GM12801 (cell line): ENCODE results near the gene PICALM.

Source experiments
- TF ChIP-seq, protein P1 (sequence below): IDR thresholded peaks from one replicate; pipeline ENCODE4 v1.5.1; 2011; ENCODE audit warnings: control low read depth; ENCODE audit not compliant: insufficient read length; ENCODE audit errors: extremely low read depth

The PICALM gene

DNA sequence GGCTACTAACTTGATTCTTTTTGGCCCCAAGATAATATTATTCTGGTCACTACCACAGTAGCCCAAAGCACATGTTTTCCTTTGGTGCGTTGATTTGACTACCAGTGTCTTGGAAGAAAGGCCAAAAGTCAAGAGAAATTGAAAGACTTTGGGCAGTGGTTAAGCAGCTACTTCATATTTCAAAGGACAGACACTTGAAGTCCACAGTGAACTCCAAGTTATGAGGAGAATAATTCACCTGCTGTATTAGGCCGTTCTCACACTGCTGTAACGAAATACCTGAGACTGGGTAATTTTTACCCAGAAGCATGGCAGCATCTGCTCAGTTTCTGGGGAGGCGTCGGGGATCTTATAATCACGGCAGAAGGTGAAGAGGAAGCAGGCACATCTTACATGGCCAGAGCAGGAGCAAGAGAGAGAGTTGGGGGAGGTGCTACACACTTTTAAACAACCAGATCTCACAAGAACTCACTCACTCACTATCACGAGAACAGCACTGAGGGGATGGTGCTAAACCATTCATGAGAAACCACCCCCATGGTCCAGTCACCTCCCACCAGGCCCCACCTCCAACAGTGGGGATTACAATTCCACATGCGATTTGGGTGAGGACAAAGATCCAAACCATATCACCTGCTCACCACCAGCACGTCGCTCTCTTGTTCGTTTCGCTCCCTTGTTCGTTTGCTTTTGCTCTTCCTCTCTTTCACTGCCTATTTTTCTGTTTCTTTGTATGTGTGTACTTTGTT lies 40.2 kb upstream of the PICALM start:
- TF ChIP-seq, protein P1, sequence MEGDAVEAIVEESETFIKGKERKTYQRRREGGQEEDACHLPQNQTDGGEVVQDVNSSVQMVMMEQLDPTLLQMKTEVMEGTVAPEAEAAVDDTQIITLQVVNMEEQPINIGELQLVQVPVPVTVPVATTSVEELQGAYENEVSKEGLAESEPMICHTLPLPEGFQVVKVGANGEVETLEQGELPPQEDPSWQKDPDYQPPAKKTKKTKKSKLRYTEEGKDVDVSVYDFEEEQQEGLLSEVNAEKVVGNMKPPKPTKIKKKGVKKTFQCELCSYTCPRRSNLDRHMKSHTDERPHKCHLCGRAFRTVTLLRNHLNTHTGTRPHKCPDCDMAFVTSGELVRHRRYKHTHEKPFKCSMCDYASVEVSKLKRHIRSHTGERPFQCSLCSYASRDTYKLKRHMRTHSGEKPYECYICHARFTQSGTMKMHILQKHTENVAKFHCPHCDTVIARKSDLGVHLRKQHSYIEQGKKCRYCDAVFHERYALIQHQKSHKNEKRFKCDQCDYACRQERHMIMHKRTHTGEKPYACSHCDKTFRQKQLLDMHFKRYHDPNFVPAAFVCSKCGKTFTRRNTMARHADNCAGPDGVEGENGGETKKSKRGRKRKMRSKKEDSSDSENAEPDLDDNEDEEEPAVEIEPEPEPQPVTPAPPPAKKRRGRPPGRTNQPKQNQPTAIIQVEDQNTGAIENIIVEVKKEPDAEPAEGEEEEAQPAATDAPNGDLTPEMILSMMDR = no peak

DNA sequence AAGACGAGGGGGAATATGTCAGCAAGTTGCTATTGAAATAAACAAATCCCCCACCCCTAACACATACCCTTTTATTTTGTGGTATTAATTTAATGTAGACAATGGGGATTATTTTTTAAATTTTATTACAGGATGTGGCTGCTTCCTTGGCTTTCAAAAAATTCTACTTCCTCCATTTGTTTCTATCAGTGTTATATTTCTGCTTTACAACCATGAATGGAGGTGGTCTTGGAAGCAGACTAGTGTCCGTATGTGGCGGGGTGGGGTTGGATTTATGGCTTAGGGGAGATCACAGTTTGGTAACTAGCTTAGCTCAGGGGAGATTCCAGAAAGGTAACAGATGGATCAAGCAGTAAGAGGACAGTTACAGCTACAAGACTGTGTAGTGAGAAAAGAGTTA lies 39.3 kb upstream of the PICALM start:
- TF ChIP-seq, protein P1 = no peak

DNA sequence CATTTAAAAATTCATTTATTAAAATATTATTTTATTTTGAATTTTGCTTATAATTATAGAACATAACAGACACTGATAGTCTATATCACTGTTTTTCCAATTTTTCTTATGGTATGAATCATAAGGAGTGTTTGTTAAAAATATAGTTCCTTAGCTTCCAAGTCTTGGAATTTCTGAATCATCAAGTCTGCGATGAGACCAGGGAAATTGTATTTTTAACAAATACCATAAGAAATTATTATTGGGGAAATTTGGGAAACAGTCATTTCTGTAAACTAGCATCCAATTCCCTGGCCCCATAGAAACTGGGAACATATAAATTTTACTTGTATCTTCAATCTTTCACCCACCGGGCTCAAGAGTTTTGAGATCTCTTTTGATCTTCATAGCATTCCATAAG lies 38.0 kb upstream of the PICALM start:
- TF ChIP-seq, protein P1 = no peak

DNA sequence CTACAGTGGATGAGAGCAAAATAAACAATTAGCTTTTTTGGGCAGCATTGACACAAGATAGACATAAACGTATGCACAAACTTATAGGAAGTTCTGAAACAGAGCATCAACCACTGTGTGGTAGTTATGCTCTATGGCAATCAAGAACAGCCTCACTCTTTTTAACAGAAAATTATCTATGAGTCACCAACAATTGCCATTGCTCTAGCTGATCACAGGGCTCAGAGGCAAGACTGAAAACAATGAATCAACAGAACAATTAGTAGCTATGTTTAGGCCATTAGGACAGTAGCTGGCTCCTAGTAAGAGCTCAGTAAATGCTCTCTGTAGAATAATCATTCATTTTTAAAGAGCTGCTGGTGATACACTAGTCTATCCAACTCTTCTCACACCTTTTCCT lies 34.9 kb upstream of the PICALM start:
- TF ChIP-seq, protein P1 = no peak

DNA sequence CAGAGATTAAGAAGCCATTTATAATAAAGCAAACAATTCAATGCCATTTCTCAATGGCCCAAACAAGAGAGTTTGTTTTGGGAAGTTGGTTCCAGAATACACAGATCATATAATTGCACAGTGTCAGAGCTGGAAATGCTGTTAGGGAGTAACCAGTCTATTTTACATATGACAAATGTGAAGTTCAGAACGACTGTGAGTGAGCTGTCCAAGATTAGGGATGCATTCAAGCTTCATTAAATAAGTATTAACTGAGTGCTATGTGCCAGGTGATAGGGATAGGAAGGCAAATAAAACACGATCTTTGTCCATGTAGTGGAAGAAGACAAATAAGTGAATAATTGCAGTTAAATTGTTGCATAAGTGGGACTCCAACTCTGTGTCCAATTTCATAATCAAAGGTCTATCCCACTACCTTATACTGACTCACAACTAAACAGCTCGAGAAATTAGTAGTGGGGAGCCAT lies 33.1 kb upstream of the PICALM start:
- TF ChIP-seq, protein P1 = no peak

DNA sequence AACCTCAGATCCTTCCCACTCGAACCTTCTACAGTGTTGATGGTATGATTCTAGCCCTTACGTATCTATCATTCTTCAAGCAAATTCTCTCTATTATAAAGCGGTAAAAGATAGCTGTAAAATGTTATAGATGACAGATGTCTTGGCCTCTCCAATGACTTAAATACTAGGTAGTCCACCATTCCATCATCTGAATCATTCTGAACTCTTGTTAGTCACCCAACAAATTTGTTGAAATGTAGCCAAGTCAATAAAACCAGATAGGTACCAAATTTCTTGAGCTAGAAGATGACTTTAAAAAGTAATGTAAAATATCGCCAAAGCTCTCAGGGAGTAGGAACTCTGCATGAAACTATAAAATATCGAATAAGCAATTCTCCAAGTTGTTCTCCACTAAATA lies 32.6 kb upstream of the PICALM start:
- TF ChIP-seq, protein P1 = no peak

DNA sequence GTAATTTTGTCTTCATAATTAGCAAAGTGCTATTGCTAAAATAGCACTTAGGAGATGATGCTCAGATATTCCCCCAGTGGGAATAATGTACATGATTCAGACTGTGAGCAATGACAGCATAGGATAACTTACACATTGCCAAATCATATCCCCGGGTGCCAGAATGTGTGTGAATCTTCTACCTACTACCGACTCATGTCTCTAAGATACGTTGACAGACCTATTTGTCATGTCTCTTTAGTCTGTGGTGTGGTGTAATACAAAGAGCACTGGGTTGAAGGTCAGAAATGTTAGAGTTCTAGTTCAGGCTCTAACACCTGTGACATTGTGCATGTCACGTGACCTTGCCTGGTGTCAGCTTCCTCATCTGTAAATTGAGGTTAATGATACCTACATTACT lies 31.0 kb upstream of the PICALM start:
- TF ChIP-seq, protein P1 = no peak

DNA sequence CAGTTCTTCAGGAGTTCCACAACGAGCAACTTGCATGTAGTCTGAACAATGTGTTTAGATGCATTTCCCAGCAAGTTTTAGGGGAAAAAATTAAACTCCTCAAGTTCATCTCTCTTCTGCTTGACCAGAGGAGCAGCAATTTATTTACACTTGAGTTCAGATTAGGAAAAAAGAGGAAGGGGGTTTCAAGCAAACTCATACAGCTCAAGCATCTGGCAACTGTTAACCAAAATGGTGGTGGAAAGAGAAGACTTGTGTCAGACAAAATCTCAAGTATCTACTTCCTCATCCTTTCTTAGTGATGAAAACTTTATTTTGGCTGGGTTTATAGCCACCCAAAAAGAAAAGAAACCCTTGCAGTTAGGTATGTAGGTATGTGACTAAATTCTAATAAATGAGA lies 29.1 kb upstream of the PICALM start:
- TF ChIP-seq, protein P1 = no peak
